WTC11 (cell line): Measurements from ENCODE around the gene CIB1.

Source experiments
- CTCF ChIP-seq: fragments of 200-600 bp; IDR thresholded peaks from 2 replicates; pipeline ENCODE4 v1.8.0; 2022; ENCODE audit warnings: antibody characterized with exemption
- FOXP1 ChIP-seq: sonication (generic); formaldehyde crosslinking; IDR thresholded peaks from 2 replicates; pipeline ENCODE4 v1.8.0; 2022; ENCODE audit warnings: missing genetic modification reagents, mild to moderate bottlenecking, moderate library complexity, borderline replicate concordance
- MAX ChIP-seq: sonication (generic); formaldehyde crosslinking; IDR thresholded peaks from 2 replicates; pipeline ENCODE4 v1.8.0; 2022; ENCODE audit warnings: mild to moderate bottlenecking, missing genetic modification reagents
- ZNF232 ChIP-seq: sonication (generic); formaldehyde crosslinking; IDR thresholded peaks from 2 replicates; pipeline ENCODE4 v1.8.0; 2022; ENCODE audit warnings: mild to moderate bottlenecking, missing genetic modification reagents
- ZNF263 ChIP-seq: sonication (generic); formaldehyde crosslinking; IDR thresholded peaks from 2 replicates; pipeline ENCODE4 v1.8.1; 2022; ENCODE audit warnings: low read depth, mild to moderate bottlenecking, moderate library complexity, missing genetic modification reagents

DNA sequence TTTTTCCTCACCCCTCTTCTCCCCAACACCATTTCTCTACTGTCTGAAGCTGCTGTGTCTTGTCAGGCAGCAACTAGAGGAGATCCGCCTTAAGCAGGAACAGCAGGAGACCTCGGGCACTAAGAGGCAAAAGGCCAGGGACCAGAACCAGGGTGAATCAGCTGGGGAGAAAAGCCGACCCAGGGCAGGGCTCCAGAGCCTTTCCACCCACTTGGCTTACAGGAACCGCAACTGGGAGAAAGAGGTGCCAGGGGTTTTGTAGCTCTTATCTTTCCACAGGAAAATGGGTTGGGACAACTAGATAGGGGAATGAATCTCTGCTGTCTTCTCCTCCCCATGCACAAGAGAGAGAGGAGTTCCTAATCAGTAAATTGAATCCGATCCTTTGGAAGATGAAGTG, 28.7 kb upstream of the CIB1 start:
- TF ChIP-seq ZNF263: no peak
- no peak for TF ChIP-seq ZNF232
- TF ChIP-seq CTCF: no peak
- TF ChIP-seq MAX (CRISPR knock-in tag): no peak
- no peak for TF ChIP-seq FOXP1 (CRISPR knock-in tag)
